ENCODE data around the gene NTM.

The NTM gene

DNA sequence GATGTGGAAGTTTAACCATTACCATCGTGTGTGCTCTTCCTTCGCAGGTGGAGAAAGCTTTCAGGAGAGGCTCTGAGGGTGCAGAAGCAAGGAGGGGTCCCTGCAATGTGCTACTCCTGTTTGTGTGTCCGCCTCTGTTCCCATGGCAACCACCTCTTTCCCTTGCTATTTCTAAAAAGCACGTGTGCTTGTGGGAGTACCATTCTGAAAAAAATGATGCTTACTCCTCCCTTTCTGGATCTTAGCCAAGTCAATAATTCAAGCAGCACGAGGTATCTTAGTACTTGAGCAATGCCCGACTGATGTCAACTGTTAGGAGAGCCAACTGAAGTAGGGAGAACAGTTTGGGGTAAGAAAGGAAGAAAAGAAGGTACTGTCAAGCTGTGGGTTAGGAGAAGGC is 628.7 kb downstream of the NTM start:
- TF ChIP-seq, protein P1, sequence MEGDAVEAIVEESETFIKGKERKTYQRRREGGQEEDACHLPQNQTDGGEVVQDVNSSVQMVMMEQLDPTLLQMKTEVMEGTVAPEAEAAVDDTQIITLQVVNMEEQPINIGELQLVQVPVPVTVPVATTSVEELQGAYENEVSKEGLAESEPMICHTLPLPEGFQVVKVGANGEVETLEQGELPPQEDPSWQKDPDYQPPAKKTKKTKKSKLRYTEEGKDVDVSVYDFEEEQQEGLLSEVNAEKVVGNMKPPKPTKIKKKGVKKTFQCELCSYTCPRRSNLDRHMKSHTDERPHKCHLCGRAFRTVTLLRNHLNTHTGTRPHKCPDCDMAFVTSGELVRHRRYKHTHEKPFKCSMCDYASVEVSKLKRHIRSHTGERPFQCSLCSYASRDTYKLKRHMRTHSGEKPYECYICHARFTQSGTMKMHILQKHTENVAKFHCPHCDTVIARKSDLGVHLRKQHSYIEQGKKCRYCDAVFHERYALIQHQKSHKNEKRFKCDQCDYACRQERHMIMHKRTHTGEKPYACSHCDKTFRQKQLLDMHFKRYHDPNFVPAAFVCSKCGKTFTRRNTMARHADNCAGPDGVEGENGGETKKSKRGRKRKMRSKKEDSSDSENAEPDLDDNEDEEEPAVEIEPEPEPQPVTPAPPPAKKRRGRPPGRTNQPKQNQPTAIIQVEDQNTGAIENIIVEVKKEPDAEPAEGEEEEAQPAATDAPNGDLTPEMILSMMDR (IDR thresholded peaks at IDR 0.05; ENCODE audit: low read depth, low read length): no peak
- Histone ChIP-seq H3K36me3 (no peaks in the 10 kb centered on the region), H3K27me3 (no peaks in the 10 kb centered on the region), H3K9me3 (no peaks in the 10 kb centered on the region; the same call in none of the 2 replicates), H3K4me3 (ENCODE audit: low read depth, low read length) (no peak overlapping the region), H3K4me1 (no peaks in the 10 kb centered on the region)
- no peak for DNase-seq

DNA sequence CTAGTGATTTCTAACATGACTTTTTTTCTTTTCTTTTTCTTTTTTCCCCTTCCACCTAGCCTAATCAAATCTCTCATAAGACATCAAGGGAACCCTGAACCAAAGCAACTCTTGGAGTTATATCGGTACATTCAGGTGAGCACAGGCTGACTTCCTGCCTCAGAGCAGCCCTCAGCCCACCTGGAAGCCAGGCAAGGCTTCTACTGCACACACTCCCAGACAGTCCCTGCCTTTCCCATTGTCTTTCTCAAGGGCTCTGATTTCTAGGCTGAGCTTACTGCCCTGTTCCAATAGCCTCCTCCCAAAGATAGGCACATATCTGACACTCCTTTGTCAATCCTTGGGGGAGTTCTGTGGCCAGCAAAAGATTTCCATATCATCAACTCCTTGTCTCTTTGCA is 629.5 kb downstream of the NTM start:
- no peaks in the 10 kb centered on the region for H3K36me3 ChIP-seq
- H3K4me1 ChIP-seq: no peaks in the 10 kb centered on the region
- no peaks in the 10 kb centered on the region for H3K27me3 ChIP-seq
- TF ChIP-seq, protein P1 (IDR thresholded peaks at IDR 0.05; ENCODE audit: low read depth, low read length): no peak
- H3K9me3 ChIP-seq: no peaks in the 10 kb centered on the region; the same call in none of the 2 replicates
- DNase-seq: no peak
- no peak overlapping the region for H3K4me3 ChIP-seq (ENCODE audit: low read depth, low read length)

DNA sequence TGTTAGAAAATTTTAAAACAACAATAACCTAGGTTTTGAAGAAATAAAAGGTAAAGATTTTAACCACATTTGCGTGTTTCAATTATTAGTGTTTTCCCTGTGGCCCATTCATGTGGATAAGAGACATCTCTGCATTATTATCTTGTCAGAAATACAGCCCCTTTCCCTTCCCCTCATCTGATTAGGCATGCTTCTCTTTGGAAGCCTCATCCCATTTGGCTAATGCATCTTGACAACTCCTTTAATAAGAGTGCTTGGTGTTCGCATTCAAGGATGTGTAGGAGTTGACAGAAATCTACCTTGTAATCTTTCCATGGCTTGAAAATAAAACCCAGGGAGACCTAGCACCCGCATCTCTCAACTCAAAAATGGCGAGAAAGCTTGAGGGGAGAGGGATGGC is 635.5 kb downstream of the NTM start:
- Histone ChIP-seq H3K36me3 (no peaks in the 10 kb centered on the region), H3K9me3 (no peaks in the 10 kb centered on the region), H3K4me1 (no peaks in the 10 kb centered on the region), H3K27me3 (no peaks in the 10 kb centered on the region), H3K4me3 (ENCODE audit: low read depth, low read length) (no peak overlapping the region)
- TF ChIP-seq, protein P1 (IDR thresholded peaks at IDR 0.05; ENCODE audit: low read depth, low read length): no peak
- DNase-seq: no peak

DNA sequence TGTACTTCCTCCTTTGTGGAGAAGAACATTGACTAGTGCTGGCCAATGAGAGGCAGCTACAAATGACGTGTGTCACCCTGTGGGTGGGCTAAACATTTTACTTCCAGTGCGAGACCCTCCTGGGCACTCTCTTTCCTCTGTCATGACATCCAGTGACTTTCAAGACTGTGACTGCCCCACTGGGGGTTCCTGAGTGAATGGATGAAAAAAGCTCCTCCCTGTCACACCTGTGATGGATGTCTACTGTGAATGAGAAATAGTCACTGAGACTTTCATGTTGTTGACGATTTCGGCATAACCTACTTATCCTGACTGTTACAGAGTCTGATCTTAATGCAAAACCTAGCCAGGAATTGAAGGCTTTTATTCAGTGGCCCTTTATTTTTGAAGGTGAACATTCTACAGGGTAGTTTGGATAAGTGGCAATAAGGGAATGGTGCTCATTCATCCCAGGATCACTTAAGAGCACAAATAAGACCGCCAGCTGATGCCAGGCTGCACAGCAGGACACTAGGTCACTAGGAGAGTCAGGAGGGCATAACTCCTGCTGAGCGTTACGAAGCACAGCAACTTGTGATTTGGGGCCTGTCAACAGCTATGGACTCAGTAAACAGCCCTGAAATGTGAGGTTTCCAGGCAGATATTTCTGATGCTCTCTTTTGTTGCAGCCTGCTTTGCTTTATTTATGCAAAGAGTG is 636.6 kb downstream of the NTM start:
- no peaks in the 10 kb centered on the region for H3K9me3 ChIP-seq
- H3K4me1 ChIP-seq: no peaks in the 10 kb centered on the region
- no peaks in the 10 kb centered on the region for H3K36me3 ChIP-seq
- no peak overlapping the region for H3K4me3 ChIP-seq (ENCODE audit: low read depth, low read length)
- DNase-seq: no peak
- H3K27me3 ChIP-seq: no peaks in the 10 kb centered on the region
- TF ChIP-seq, protein P1 (IDR thresholded peaks at IDR 0.05; ENCODE audit: low read depth, low read length): no peak

DNA sequence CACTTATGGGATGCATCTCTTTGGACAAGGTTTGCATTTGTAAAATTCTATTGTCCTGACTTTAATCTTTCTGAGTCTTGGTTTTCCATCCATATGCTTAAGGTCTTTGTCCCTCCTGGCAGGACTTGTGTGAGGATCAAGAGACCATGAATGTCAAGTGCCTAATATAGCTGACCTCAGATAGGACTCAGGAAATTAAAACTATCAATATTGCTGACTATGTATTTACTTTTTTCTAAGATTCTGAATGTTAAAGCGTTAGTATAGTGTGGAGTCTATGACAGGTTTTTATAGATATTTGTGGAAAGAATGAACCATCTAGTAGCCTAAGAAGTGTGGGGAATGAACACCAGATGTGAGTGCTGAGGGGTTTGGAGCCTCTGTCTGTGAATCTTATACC is 637.8 kb downstream of the NTM start:
- no peaks in the 10 kb centered on the region for H3K27me3 ChIP-seq
- TF ChIP-seq, protein P1 (IDR thresholded peaks at IDR 0.05; ENCODE audit: low read depth, low read length): no peak
- DNase-seq: no peak

DNA sequence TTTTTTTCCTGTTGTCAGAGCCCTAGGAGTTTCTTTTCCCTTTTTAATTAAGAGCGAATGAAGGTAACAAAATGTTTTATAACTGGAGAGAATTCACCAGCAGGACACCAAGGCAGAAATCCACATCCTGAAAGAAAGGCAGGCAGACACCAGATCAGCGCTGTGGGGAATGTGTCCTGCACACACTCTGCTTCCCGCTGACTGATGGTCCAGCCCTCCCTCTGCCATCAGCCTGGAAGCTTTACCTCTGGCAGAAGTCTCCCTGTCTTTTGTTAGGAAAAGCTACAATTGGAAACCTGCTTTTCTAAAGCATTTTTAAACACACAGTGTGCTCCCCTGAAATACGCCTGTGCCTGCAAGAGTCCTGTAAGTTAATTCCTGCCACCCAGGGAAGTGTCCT is 638.5 kb downstream of the NTM start:
- DNase-seq: no peak
- no peaks in the 10 kb centered on the region; the same call in 1 of the 2 replicates for H3K9me3 ChIP-seq
- no peaks in the 10 kb centered on the region for H3K27me3 ChIP-seq
- H3K4me3 ChIP-seq (ENCODE audit: low read depth, low read length): no peak overlapping the region
- H3K36me3 ChIP-seq: no peaks in the 10 kb centered on the region
- no peaks in the 10 kb centered on the region for H3K4me1 ChIP-seq
- TF ChIP-seq, protein P1 (IDR thresholded peaks at IDR 0.05; ENCODE audit: low read depth, low read length): no peak

More for the DNA sequence above, 637.8 kb downstream of the NTM start:
- Histone ChIP-seq H3K36me3 (no peaks in the 10 kb centered on the region), H3K4me1 (no peaks in the 10 kb centered on the region), H3K4me3 (ENCODE audit: low read depth, low read length) (no peak overlapping the region), H3K9me3 (no peaks in the 10 kb centered on the region; the same call in 1 of the 2 replicates)

Data from BE2C (cell line).